Measurements from ENCODE around the gene IDI1. TPM values are rescaled to one million over a fixed set of nuclear protein-coding genes. Genes with fewer than 3 reads are reported as not detected.
"Not testable (repeated sequence)": the region's sequence is repeated elsewhere in the genome, so short reads cannot be mapped to it uniquely, and the experiment has no call there.

IDI1 gene
- total RNA-seq, 2 donors from 2014 or later = 65.2 to 132 TPM

DNA sequence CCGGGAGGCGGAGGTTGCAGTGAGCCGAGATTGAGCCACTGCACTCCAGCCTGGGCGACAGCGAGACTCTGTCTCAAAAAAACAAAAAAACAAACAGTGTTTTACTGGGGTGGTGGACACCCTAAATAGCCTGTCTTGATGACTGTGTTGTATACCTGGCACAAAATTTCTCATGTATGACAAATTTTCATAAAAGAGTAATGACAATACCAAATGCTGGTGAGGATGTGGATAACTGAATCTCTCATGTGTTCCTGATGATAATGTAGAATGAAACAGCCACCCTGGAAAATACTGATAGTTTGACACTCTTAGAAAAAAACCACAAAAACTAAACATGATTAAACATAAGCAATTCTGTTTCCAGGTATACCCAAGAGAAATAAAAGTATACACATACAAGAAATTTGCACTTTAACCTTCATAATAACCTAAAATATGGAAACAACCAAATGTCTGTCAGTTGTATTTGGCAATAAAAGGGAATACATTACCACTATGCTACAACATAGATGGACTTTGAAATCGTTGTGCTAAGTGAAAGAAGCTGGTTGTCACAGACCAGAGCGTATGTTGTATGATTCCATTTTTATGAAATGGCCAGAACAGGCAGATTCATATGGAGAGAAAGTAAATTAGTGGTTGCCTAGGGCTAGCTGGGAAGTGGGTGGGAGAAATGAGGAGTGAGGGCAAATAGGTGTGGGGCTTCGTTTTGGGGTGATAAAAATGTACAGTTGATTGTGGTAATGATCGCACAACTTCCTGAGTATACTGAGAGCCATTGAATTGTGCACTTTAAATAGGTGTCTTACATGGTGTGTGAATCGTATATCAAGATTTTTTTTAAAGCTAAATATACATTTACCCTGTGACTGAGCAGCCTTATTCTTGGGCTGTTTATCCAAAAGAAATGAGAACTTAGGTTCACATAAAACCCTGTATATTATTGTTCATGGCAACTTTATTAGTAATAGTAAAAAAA is 19.8 kb upstream of the IDI1 start:
- ATAC-seq (peak; percentile 91), DNase-seq (no peak)
- intact Hi-C loops (cut with DNase I, micrococcal nuclease) = no loop called here

DNA sequence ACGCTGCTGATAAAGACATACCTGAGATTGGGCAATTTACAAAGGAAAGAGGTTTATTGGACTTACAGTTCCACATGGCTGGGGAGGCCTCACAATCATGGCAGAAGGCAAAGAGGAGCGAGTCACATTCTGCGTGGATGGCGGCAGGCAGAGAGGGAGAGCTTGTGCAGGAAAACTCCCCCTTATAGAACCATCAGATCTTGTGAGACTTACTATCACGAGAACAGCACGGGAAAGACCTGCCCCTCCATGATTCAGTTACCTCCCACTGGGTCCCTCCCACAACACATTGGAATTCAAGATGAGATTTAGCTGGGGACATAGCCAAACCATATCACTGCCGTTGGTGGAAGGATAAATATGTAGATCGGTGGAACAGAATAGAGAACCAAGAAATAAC is 17.8 kb upstream of the IDI1 start:
- ATAC-seq; intact Hi-C loops (cut with DNase I, micrococcal nuclease); DNase-seq: not testable (repeated sequence)

DNA sequence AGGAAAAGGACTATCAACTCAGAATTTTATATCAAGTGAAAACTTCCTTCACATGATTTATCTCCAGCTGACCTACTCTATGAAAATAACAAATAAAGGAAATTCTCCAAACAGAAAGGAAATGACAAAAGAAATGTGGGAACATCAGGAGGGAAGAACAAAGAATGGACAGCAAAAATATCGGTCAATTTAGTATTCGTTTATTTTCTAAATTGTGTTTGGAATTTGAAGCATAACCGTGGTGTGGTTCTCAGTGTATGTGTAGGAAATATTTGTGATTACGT is 16.0 kb upstream of the IDI1 start:
- ATAC-seq = no peak
- intact Hi-C loops (cut with DNase I, micrococcal nuclease) = no loop called here
- DNase-seq = no peak

DNA sequence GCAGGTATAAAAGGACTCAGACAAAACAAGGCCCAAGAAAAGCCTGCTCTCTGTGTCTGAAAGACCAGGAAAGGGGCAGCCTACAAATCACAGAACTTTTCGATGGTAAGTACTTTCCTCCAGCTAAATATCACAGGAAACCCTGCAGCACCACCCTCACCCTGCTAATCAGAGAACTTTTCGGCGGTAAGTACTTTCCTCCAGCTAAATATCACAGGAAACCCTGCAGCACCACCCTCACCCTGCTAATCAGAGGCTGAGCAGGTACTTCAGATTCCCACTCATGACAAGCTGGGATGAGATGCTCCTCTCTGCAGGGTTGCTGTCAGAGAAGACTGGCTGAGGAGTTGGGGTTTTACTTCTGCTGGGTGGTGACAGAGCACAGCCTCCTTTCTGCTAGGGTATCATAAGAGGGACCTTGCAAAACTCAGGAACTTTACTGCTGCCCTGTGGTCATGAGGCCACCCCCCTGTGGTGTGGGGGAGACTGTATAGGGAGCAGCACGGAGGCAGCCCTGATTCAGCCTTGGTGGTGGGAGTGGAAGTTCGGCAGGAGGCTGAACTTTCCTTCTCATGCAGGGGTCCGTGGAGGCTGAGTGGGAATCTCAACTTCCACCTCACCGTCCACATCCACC is 14.4 kb upstream of the IDI1 start:
- DNase-seq (no peak), ATAC-seq (no peak)
- intact Hi-C loops (cut with DNase I, micrococcal nuclease) = no loop called here

DNA sequence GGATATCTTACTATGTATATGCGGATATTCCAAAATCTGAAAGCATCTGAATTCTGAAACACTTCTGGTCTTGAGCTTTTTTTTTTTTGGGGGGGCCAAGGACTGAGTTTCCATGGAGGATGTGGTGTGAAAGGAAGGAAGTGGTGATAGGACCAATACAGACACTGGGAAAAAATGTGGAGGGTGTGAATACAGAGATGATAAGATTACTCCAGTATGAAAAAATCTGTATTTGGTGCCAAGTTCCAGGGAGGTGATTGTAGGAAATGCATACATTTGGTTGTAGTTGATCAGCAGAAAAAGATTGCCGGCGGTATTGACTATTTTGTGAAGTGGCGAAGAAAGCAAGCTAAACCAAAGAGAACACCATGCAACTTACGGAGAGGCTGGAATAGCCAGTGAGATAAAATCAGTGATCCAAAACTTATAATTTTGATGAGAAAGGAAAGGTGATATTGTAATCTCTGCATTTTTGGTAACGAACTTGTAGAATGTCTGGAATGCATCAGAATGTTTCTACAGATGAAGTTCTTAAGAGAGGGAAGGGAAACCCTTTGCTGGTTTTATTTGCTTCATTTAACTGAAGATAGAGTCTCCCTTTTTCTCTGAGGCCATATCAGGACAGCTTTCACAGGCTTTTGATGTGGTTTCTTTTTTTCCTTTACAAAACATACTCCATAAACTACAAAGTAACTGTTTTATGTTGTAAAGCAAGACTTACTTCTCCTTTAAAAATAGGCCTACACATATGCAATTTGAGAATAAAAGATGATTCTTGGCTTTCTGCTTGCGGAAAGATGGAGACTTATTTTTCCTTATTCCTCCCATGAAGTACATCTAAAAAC is 13.2 kb upstream of the IDI1 start:
- intact Hi-C loops (cut with DNase I, micrococcal nuclease) = no loop called here
- no peak for ATAC-seq

DNA sequence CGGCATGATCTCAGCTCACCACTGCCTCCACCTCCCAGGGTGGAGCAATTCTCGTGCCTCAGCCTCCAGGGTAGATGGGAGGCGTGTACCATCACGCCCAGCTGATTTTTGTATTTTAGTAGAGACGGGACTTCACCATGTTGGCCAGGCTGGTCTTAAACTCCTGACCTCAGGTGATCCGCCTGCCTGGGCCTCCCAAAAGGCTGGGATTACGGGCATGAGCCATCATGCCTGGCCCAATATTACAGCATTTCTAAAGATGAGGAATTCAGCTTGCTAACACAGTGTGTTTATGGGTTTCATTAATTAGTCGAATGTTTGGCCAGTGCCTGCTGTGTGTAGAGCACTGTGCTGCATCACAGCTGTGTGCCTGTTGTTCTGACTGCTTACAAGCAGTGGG is 11.0 kb upstream of the IDI1 start:
- DNase-seq (no peak), ATAC-seq (no peak)
- intact Hi-C loops (cut with DNase I, micrococcal nuclease) = no loop called here

More for the DNA sequence above, 13.2 kb upstream of the IDI1 start:
- no peak for DNase-seq

DNA sequence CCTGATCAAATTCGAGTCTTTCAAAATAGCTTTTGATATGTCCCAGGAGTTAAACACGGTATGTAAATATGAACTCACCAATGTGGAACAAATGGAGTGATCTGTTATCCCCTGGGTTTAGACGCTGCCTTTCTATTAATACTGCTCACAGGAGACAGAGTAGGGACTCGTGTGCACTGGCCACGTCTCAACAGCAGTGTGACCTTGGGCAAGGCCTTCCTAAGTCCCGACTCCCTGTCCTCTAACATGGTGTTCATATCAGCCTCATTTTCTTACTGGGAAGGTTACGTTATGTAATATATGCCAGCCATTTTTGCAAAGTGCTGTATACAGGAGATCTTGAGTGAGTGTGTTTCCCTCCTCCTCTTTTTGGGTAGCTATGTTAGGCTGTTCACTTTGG is 9.1 kb upstream of the IDI1 start:
- ATAC-seq (no peak), DNase-seq (no peak)
- intact Hi-C loops (cut with DNase I, micrococcal nuclease) = no loop called here

DNA sequence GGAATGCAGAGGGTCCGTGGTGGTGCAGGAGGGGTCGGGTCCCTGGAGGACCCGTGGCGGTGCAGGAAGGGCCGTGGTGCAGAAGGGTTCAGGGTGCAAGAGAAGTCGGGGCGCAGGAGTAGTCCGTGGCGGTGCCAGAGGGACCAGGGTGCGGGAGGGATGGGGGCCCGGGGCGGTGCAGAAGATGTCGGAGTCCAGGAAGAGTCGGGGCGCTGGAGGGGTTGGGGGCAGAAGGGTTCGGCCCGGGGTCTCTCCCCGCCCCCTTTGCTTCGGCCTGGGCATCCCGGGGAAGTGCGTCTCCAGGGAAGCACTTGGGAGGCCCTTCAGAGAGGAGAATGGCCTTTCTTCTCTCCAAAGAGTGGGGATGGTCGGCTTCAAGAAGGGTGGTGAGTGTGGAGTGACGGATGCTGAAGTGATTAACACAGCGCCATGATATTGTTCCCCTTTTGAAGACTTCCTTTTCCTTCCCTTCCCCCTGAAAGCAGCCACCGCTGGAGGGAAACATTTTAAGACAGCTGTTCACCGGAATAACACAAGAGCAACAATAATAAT is 8.3 kb upstream of the IDI1 start:
- peak; percentile 31 for ATAC-seq
- DNase-seq = no peak
- intact Hi-C loops (cut with DNase I, micrococcal nuclease) = no loop called here

DNA sequence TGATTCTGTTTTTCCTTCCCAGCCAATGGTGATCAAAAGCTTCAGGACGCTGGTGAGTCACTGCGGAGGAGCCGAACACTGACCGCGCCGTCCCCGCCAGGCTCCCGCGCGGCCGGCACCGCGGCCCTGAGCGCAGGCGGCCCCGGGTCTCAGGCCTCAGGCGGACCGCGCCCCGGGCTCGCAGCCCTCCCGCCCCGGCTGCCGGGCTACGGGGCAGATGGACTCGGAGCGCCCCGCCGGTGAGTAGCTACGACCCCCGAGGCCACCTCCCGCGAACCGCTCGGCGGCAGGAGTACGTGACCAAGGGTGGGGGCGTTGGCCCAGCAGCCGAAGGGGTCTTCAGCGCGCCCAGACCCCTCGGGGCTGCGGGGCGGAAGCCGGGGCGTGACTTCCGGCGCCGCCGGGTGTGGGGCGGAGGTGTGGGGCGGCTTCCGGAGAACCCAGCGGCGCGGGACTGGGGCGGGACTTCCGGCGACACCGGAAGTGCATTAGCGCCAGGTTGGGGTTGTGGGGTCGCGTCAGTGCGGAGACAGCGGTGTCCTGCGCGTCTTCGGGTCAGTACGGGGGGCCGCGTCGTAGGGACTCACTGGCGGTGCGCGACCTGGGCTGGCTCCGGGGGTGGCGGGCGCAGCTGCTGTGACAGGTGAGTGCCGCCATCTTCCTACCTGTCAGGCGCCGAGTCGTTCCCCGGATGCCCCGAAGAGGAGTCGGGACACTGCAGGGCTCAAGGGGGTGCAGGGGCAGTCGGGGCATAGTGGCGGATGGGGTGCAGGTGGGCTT is 7.6 kb upstream of the IDI1 start, which contains the start of gene WDR37:
Gene WDR37 (plus strand): TSS at position 60 of the 780 bp plus-strand sequence. CDS start 15,771 bp downstream, outside the sequence.
- ATAC-seq = peak; percentile 95
- DNase-seq = peak; percentile 86 to 92
- intact Hi-C loops (cut with DNase I, micrococcal nuclease) = no loop called here

DNA sequence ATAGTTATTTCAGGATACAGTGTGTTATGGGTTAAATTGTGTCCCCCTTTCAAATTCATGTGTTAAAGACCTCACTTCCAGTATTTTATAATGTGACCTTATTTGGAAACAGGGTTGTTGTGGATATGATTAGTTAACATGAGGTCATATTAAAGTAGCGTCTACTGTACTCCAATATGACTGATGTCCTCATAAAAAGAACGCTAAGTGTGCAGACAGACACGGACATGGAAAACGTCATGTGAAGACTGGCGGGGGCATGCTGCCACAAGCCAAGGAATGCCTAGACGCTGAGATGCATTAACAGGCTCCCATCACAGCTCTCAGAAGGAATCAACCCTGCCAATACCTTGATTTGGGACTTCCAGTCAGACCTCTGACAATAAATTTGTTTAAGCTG is 5.8 kb upstream of the IDI1 start:
- no peak for DNase-seq
- intact Hi-C loops (cut with DNase I, micrococcal nuclease) = no loop called here
- no peak for ATAC-seq

DNA sequence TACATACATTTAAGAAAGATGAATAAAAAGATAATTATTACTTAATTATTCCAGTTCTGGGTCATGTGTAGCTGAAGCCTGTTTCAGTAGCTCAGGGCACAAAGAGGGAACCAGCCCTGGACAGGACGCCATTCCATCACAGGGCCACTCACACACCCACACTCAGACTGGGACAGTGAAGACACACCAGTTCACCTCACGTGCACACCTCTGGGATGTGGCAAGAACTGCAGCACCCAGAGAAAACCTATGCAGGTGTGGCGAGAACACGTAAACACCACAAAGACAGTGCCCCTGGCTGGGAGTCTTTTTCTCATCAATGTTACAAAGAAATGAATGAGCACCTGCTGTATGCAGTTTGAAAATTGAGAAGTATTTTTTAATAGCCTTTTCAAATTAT is 1.6 kb upstream of the IDI1 start:
- peak; percentile 36 for ATAC-seq
- intact Hi-C loops (cut with DNase I, micrococcal nuclease) = no loop called here
- DNase-seq = peak; percentile 60 to 81

DNA sequence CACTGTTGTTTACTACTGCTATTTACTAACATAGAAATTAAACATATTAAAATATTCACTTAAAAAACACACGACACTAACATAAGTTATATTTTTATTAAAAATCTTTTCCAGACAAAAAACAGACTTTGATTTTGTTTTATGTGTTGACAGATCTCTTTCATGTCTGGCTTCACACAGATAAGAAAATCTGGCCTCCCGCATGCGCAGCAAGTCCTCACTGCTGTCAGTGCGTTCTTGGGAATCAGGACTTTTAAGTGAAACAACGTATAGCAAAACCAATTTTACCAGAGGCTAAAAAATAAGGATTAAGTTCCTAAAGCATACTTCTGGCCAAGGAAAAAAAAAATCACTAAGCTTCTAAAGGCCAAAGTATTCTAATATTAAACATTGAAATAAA is 1.2 kb upstream of the IDI1 start:
- intact Hi-C loops (cut with DNase I, micrococcal nuclease) = no loop called here
- DNase-seq (peak in 1 of 2 donors; percentile 32), ATAC-seq (no peak)

DNA sequence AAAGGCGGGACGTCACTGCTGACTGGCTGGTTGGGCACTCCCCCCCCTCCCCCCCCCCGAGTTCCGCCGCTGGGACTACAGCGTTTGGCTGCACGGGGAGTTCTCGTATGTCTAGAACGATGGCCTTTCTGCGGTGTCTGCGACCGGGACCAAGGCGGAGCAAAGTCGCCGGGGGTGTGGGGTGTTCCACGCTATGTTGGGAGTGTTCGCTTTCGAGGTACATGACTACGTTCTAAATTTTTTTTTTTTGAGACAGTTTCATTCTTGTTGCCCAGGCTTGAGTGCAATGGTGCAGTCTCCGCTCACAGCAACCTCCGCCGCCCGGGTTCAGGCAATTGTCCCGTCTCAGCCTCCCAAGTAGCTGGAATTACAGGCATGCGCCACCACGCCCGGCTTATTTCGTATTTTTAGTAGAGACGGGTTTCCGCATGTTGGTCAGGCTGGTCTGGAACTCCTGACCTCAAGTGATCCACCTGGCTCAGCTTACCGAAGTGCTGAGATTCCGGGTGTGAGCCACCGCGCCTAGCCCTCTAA is 573 bp upstream of the IDI1 start:
- intact Hi-C loops (cut with DNase I, micrococcal nuclease) = no loop called here
- DNase-seq = no peak
- peak; percentile 5 for ATAC-seq

DNA sequence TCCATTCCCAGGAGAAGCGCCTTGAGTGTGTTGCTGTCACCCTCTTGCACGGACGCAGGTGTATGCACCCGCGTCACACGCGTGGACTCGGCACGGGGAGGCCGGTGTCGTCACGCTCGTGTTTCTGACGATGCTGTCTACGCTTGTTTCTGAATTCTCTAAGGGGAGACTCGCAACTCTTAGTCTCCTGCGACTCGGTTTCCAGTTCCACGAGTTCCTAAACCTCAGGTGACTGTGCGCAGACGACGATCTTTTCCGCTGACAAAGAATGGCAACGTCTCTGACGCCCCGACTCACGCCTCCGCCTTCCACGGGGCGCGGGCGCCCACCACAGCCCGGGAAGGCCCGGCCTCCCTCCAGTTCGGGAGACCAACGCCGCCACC is 579 bp downstream of the IDI1 start:
- ATAC-seq (peak; percentile 1), DNase-seq (peak; percentile 52 to 69)
- intact Hi-C loops (cut with DNase I, micrococcal nuclease) = no loop called here

DNA sequence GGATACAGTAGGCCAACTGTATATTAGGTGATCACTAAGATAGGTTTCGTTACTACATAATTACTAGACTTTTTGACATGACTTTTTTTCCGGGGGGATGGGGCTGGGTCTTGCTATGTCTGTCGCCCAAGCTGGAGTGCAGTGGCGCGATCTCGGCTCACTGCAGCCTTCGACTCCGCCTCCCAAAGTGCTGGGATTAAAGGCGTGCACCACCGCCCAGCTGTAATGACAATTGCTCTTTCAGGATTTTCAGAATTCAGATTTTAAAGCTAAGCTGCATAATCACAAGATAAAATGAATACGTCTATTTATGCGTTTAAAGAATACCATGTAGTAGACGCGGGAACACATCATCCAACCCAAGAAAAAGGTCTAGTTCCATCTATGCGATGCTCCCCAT is 982 bp downstream of the IDI1 start:
- ATAC-seq = peak; percentile 20
- peak in 1 of 2 donors; percentile 49 for DNase-seq
- intact Hi-C loops (cut with DNase I, micrococcal nuclease) = no loop called here

DNA sequence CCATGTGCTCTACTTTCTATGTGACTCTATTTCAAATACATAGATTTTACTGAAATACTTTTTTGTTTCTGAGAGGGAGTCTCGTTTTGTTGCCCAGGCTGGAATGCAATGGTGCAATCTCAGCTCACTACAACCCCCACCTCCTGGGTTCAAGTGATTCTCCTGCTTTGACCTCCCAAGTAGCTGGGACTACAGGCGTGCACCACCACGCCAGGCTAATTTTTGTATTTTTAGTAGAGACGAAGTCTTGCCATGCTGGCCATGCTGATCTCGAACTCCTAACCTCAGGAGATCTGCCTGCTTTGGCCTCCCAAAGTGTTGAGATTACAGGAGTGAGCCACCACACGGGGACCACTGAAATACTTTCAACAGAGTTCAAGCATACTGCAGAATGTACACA is 3.5 kb downstream of the IDI1 start:
- intact Hi-C loops (cut with DNase I, micrococcal nuclease) = no loop called here
- ATAC-seq (no peak), DNase-seq (no peak)

DNA sequence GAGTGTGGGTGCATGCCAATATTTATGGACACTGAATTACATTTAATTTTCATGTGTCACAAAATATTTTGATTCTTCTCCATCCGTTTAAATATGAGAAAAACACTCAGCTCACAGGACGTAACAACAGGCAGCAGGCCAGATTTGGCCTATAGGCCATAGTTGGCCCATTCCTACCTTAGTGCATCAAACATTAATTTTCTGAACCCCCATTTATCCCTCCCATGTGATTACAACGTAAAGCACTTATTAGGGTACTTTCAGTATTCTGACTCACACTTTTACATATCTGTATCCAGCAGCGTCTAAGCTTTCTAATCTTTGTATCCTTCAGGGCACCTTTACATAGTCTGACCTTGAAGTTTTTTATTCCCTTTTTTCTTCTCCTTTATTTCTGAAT is 4.0 kb downstream of the IDI1 start:
- intact Hi-C loops (cut with DNase I, micrococcal nuclease) = no loop called here
- ATAC-seq = no peak
- no peak for DNase-seq

DNA sequence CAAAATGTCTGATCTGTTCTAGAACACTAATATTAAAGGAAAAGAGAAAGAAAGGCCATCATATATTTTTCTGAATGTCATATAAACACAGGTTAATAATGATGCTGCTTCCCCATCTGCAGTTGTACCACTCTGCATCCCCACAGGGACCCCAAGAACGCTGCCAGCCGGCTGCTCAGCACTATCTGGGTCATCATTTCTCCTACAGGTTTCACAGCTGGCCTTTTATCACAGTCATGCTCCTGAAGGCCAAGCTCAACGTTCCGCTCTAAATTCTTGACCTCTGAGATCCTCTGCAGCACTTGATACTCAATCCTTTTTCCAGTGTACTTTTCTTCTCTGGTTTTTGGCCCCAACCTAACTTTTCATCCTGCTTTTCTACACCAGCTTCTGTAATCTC is 4.8 kb downstream of the IDI1 start:
- DNase-seq (no peak), ATAC-seq (no peak)
- intact Hi-C loops (cut with DNase I, micrococcal nuclease) = no loop called here
